Lung (tissue), 12 donors: ENCODE results near the gene SGPL1. TPM values are rescaled to one million over a fixed set of nuclear protein-coding genes. Genes with fewer than 3 reads are reported as not detected.

Experiments
- ATAC-seq: fragments of 200-7000 bp; cut with Tn5 transposase; one replicate; pipeline ENCODE4 v1.9.1; 2020; ENCODE audit warnings: moderate number of reproducible peaks; ENCODE audit not compliant: insufficient read depth, low FRiP score
- DNase-seq, 3 donors: peaks; one replicate each; pipeline ENCODE4 v3.0.0-alpha.2; 2013 to 2017
- H3K27ac ChIP-seq, 2 donors: one replicate each; pipeline ENCODE4 v1.5.1; 2013; ENCODE audit warnings: mild to moderate bottlenecking in 2 of 2, moderate library complexity in 2 of 2, control low read depth in 1 of 2, inconsistent platforms in 1 of 2, low read depth in 1 of 2, low read length in 1 of 2
- H3K27me3 ChIP-seq, 3 donors: one replicate each; pipeline ENCODE4 v1.5.1; 2013; ENCODE audit warnings: low read length in 2 of 3; ENCODE audit not compliant: control insufficient read depth in 3 of 3, insufficient read depth in 3 of 3
- H3K36me3 ChIP-seq, 4 donors: one replicate each; pipeline ENCODE4 v1.5.1; 2013; ENCODE audit warnings: low read length in 4 of 4, mild to moderate bottlenecking in 1 of 4, moderate library complexity in 1 of 4; ENCODE audit not compliant: control insufficient read depth in 4 of 4, insufficient read depth in 4 of 4
- H3K4me1 ChIP-seq, 5 donors: one replicate each; pipeline ENCODE4 v1.5.1; 2013; ENCODE audit warnings: low read length in 5 of 5, mild to moderate bottlenecking in 2 of 5, moderate library complexity in 1 of 5; ENCODE audit not compliant: control insufficient read depth in 5 of 5, insufficient read depth in 5 of 5
- H3K4me3 ChIP-seq: one replicate; pipeline ENCODE4 v1.5.1; 2013; ENCODE audit warnings: mild to moderate bottlenecking, control low read depth, moderate library complexity
- H3K9ac ChIP-seq, 2 donors: one replicate each; pipeline ENCODE4 v1.5.1; 2013; ENCODE audit warnings: low read length in 2 of 2, control low read depth in 1 of 2; ENCODE audit not compliant: insufficient read depth in 1 of 2
- H3K9me3 ChIP-seq, 4 donors: one replicate each; pipeline ENCODE4 v1.5.1; 2013; ENCODE audit warnings: low read length in 3 of 4, mild to moderate bottlenecking in 1 of 4, moderate library complexity in 1 of 4; ENCODE audit not compliant: control insufficient read depth in 4 of 4, insufficient read depth in 3 of 4
- WGBS, 2 donors: extraction: QIAGEN DNeasy Blood & Tissue Kit; methylation state at CpG; one replicate each; pipeline ENCODE4 v1.1.7; 2013; 5-methylcytosine and 5-hydroxymethylcytosine counted together
- polyA plus RNA-seq, 2 donors: library from polyadenylated mRNA; stranded (reverse); fragments of 200-250 nt; gene quantifications; one replicate each; pipeline ENCODE4 v1.2.1, GENCODE V29; 2013
- total RNA-seq, 2 donors: library from RNA; depleted of rRNA in 1 of 2; stranded (reverse); fragments of >200 nt in 1 of 2; gene quantifications; one replicate each; pipeline ENCODE4 v1.2.1, GENCODE V29; 2014 to 2021
- TF ChIP-seq, protein P1 (sequence below): IDR thresholded peaks from 2 replicates; pipeline ENCODE4 v1.5.1; 2012; ENCODE audit warnings: mild to moderate bottlenecking; ENCODE audit errors: control extremely low read depth, extremely low read depth
- donor health status: control.
- donor health status: control.
- donor health status: Bipolar disorder and iron deficiency.
- donor health status: healthy.
- donor health status: DM: yes; HTN: yes; CAD: no.

SGPL1 gene
- total and polyA plus RNA-seq, 4 donors = 8.3 to 57.4 (median 30.8) TPM

DNA sequence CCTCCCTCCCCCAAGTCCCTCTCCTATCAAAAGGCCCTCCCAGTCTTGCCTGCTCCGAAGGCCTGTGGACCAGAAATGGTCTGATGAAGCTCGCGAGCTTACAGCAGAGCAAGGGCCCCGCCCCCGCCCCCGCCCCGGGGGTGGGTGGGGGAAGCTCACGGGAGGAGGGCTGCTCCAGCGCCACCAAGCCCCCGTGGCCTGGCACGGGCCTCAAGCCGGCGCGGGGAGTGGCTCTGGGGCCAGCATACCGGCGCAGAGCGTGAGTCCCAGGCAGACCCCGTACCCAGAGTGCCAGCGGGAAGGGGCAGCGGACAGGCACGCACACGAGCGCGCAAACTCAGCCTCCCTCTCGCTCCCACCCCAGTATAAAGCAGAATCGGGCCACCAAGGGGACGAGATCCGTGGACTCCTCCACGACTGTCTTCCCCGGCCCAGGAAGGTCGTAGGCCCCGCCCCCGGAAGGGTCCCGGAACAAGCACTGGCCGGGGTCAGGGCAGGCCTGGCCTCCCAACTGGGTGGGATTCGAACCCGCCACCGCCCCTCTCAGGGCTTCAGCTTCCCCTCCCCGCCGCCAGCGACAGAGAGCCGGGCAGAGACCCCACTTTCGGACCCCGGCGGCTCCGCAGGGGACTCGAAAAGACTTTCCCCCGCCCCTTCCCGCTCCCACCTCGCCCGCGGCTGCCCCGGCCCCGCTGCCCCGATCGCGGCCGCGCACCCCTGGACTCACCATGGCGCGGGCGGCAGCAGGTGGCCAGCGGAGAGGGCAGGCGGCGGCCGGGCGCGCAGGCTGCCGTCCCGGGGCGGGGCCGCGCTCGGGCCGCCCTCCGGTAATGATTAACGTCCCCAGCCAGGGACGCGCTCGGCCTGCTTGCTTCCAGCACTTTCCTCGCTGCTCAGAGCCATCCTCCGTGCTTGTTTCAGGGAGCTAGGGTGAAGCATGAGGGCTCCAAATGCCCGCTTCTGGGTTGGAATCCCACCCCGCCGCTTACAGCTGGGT is 72.4 kb downstream of the SGPL1 start, which contains the start of gene PCBD1:
PCBD1 (minus strand) TSS at position 762 of the 997 bp plus-strand sequence; CDS start at position 730, 32 bp downstream.
- H3K9ac ChIP-seq = peak within 1 kb of the TSS; percentile 68 to 76
- ATAC-seq (peak; percentile 92), DNase-seq (peak; percentile 81 to 84 (median 83))
- H3K4me1 ChIP-seq = peaks cover 0 to 20% (median 2%) of the 10 kb centered on the region in 5 donors
- no peaks in the 10 kb centered on the region for H3K27me3 ChIP-seq
- H3K27ac ChIP-seq = peak within 1 kb of the TSS; percentile 81 to 85
- no peaks in the 10 kb centered on the region for H3K9me3 ChIP-seq
- peaks cover 0 to 9% (median 3%) of the 10 kb centered on the region in 4 donors for H3K36me3 ChIP-seq
- TF ChIP-seq, protein P1, sequence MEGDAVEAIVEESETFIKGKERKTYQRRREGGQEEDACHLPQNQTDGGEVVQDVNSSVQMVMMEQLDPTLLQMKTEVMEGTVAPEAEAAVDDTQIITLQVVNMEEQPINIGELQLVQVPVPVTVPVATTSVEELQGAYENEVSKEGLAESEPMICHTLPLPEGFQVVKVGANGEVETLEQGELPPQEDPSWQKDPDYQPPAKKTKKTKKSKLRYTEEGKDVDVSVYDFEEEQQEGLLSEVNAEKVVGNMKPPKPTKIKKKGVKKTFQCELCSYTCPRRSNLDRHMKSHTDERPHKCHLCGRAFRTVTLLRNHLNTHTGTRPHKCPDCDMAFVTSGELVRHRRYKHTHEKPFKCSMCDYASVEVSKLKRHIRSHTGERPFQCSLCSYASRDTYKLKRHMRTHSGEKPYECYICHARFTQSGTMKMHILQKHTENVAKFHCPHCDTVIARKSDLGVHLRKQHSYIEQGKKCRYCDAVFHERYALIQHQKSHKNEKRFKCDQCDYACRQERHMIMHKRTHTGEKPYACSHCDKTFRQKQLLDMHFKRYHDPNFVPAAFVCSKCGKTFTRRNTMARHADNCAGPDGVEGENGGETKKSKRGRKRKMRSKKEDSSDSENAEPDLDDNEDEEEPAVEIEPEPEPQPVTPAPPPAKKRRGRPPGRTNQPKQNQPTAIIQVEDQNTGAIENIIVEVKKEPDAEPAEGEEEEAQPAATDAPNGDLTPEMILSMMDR = no peak
- 0 to 1% methylated on average over 71 to 85 of the region's 85 CpGs for WGBS, 2 donors
- H3K4me3 ChIP-seq = peak within 1 kb of the TSS; percentile 54

DNA sequence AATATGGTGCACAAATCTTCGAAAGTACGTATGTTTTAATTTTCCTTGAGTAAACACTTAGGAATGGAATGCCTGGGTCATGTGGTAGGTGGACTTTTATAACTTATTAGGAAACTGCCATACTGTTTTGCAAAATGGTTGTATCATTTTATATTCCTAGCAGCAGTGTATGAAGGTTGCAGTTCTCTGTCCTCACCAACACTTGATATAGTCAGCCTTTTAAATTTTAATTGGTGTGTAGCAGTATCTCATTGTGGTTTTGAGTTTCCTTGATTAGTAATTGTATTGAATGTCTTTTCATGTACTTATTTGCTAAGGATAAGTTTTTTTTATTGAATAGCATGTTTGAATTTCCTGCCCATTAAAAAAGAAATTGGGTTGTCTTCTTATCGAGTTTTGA is 73.5 kb downstream of the SGPL1 start:
- Histone ChIP-seq H3K27me3 (no peaks in the 10 kb centered on the region), H3K4me3 (no peak overlapping the region), H3K36me3 (peaks cover 0 to 4% (median 3%) of the 10 kb centered on the region in 4 donors), H3K9me3 (no peaks in the 10 kb centered on the region), H3K4me1 (peaks cover 0 to 20% (median 2%) of the 10 kb centered on the region in 5 donors), H3K9ac (no peak overlapping the region), H3K27ac (no peak overlapping the region)
- DNase-seq (no peak), ATAC-seq (no peak)
- WGBS, 2 donors = 72 to 94% methylated on average over 3 of the region's 3 CpGs
- TF ChIP-seq, protein P1 = no peak

DNA sequence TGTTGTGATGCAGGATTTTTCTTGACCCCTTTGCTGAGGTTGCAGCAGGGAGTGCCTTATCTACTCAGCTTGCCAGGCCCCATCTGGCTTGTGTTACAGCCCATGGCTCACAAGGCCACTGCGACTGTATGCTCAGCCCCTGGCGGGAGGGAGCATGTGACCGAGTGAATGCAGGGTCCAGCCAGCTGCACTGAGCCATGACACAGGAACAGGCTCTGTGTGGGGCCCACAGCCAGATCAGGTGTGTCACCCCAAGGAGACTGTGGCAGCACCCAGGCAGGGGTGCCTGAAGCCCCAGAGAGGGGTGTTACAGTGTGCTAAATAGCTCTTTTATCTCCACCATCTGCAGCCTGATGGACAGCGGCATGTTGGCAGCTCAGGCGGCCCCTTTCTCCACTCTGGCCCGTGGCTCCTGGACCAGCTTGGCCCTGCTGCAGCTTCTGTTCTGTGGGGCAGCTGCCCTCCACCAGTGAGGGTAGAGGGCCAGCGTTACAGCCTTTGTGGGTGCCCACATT is 75.2 kb downstream of the SGPL1 start:
- DNase-seq (peak; percentile 61 to 76 (median 69)), ATAC-seq (no peak)
- no peaks in the 10 kb centered on the region for H3K36me3 ChIP-seq
- no peaks in the 10 kb centered on the region for H3K27me3 ChIP-seq
- no peaks in the 10 kb centered on the region for H3K9me3 ChIP-seq
- H3K4me3 ChIP-seq = no peak overlapping the region
- WGBS, 2 donors = 88 to 91% methylated on average over 7 of the region's 7 CpGs
- peaks cover 0 to 20% (median 2%) of the 10 kb centered on the region in 5 donors for H3K4me1 ChIP-seq
- TF ChIP-seq, protein P1 = no peak
- H3K27ac ChIP-seq = no peak overlapping the region
- H3K9ac ChIP-seq = no peak overlapping the region
